ENCODE results near the gene TAGLN3.
A peak's percentile ranks its signal among the peaks of the same experiment; 100 is the strongest.

TAGLN3 gene

DNA sequence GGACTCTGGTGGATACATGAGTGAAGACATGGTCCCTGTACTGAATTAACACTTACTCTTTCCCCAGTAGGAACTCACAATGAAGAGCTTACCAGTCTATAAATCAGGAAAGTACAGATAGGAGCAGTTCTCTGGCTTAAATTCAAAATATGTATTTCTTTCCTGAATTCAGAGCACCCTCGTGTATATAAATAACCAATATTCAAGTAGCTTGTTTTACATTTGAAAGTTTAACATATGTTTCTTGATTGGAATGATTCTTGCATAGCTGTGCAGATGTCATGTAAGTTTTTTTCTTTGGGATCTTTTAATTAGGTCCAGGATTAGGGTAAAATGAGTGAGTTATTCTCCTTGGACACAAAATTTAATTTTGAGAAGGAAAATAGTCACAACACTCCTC, 21.0 kb downstream of the TAGLN3 start:
- Mint-ChIP-seq H3K36me3 (ENCODE audit: low read depth) (no peaks in the 10 kb centered on the region), H3K27me3 (ENCODE audit: low read depth) (no peaks in the 10 kb centered on the region), H3K4me3 (no peak overlapping the region), H3K9me3 (peaks cover 8% of the 10 kb centered on the region), H3K4me1 (no peaks in the 10 kb centered on the region), H3K27ac (no peak overlapping the region)
- TF ChIP-seq, protein P1, sequence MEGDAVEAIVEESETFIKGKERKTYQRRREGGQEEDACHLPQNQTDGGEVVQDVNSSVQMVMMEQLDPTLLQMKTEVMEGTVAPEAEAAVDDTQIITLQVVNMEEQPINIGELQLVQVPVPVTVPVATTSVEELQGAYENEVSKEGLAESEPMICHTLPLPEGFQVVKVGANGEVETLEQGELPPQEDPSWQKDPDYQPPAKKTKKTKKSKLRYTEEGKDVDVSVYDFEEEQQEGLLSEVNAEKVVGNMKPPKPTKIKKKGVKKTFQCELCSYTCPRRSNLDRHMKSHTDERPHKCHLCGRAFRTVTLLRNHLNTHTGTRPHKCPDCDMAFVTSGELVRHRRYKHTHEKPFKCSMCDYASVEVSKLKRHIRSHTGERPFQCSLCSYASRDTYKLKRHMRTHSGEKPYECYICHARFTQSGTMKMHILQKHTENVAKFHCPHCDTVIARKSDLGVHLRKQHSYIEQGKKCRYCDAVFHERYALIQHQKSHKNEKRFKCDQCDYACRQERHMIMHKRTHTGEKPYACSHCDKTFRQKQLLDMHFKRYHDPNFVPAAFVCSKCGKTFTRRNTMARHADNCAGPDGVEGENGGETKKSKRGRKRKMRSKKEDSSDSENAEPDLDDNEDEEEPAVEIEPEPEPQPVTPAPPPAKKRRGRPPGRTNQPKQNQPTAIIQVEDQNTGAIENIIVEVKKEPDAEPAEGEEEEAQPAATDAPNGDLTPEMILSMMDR (IDR thresholded peaks at IDR 0.05; ENCODE audit: unreplicated experiment in 3 of 3), result no peak

GRCh38 chr3:112020674-112021085, 22.0 kb downstream of the TAGLN3 start:
- H3K27me3 Mint-ChIP-seq (ENCODE audit: low read depth), result no peaks in the 10 kb centered on the region
- no peak overlapping the region for H3K4me3 Mint-ChIP-seq
- H3K4me1 Mint-ChIP-seq, result no peaks in the 10 kb centered on the region
- peak overlapping the region in 2 of 3 experiments; percentile 48 to 49 for H3K27ac Mint-ChIP-seq
- TF ChIP-seq, protein P1 (IDR thresholded peaks at IDR 0.05; ENCODE audit: unreplicated experiment in 3 of 3), result no peak
- H3K9me3 Mint-ChIP-seq, result peaks cover 13% of the 10 kb centered on the region
- H3K36me3 Mint-ChIP-seq (ENCODE audit: low read depth), result no peaks in the 10 kb centered on the region

DNA sequence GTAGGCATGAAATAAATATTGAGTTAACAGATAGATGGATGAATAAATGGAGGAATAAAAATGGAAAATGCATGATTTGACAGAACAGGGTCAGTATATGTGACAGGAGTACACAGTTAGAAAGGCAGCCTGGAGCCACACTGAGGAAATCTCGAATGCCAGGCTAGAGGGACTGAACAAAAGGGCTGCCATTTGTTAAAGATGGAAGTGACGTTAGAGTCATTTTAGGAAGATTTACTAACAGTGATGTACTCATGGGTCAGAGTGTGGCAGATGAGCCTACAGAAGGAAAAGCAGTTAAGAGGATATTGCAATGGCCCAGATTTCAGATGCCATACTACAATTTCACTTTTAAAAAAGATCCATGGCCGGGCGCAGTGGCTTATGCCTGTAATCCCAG, 28.4 kb downstream of the TAGLN3 start:
- TF ChIP-seq, protein P1 (IDR thresholded peaks at IDR 0.05; ENCODE audit: unreplicated experiment in 3 of 3), result no peak
- H3K4me3 Mint-ChIP-seq, result no peak overlapping the region
- H3K27ac Mint-ChIP-seq, result no peak overlapping the region
- H3K4me1 Mint-ChIP-seq, result no peaks in the 10 kb centered on the region
- H3K27me3 Mint-ChIP-seq (ENCODE audit: low read depth), result no peaks in the 10 kb centered on the region
- no peaks in the 10 kb centered on the region for H3K36me3 Mint-ChIP-seq (ENCODE audit: low read depth)
- peaks cover 6% of the 10 kb centered on the region for H3K9me3 Mint-ChIP-seq

DNA sequence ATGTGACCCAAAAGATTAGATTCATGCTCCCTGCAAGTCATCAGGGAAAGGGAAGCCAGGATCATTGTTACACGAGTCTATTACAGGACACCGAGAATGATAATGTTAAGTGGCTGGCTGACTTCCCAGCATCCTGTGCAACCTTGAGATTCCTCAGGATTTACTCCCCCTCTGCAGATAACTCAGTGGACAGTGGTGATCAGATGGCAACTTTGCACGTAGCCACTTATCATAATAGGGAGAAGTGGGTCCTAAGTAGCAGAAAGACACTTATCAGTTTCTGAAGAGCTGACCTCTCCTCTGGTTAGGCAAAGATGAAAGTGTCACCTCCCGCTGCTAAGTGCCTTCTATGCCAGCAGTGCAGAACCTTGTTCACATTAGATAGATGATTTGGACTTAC, 29.1 kb downstream of the TAGLN3 start:
- peaks cover 10% of the 10 kb centered on the region for H3K9me3 Mint-ChIP-seq
- no peak overlapping the region for H3K4me3 Mint-ChIP-seq
- H3K27me3 Mint-ChIP-seq (ENCODE audit: low read depth), result no peaks in the 10 kb centered on the region
- no peaks in the 10 kb centered on the region for H3K36me3 Mint-ChIP-seq (ENCODE audit: low read depth)
- TF ChIP-seq, protein P1 (IDR thresholded peaks at IDR 0.05; ENCODE audit: unreplicated experiment in 3 of 3), result no peak
- H3K27ac Mint-ChIP-seq, result no peak overlapping the region
- no peaks in the 10 kb centered on the region for H3K4me1 Mint-ChIP-seq

GRCh38 chr3:112030901-112031300, 32.2 kb downstream of the TAGLN3 start:
- Mint-ChIP-seq H3K27me3 (ENCODE audit: low read depth) (no peaks in the 10 kb centered on the region), H3K9me3 (peaks cover 4% of the 10 kb centered on the region), H3K4me3 (no peak overlapping the region), H3K4me1 (no peaks in the 10 kb centered on the region), H3K27ac (no peak overlapping the region), H3K36me3 (ENCODE audit: low read depth) (no peaks in the 10 kb centered on the region)
- TF ChIP-seq, protein P1 (IDR thresholded peaks at IDR 0.05; ENCODE audit: unreplicated experiment in 3 of 3), result no peak

DNA sequence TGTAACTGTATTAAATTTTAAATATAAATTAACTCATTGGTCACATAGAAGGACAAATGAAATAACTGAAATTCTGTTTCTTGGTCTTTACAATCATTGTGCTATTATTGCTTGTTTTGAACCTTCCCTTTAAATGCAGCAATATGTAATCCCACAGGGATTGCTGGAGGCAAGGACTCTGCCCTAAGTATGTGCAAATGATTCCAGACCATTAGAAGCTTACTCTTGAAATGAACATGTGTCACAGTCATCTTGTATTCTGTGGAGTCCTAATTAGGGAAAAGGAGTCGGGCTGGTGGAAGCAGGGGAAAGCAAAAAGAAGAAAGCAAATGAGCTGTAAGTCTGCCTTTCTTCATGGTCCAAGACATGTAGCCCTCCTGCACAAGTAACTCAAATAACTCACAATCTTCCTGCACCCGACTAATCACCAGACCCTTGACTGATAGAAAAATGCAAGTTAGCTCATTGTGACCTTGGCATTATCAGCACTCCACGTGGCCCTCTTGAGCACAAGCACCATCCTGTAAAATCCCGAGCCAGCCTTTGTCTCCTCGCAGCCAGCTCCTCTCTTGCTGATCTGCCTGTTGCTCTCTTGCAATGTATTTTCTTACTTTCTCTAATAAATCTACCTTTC, 33.5 kb downstream of the TAGLN3 start:
- Mint-ChIP-seq H3K4me3 (no peak overlapping the region), H3K36me3 (ENCODE audit: low read depth) (no peaks in the 10 kb centered on the region), H3K9me3 (peaks cover 4% of the 10 kb centered on the region), H3K27me3 (ENCODE audit: low read depth) (no peaks in the 10 kb centered on the region), H3K4me1 (no peaks in the 10 kb centered on the region), H3K27ac (no peak overlapping the region)
- TF ChIP-seq, protein P1 (IDR thresholded peaks at IDR 0.05; ENCODE audit: unreplicated experiment in 3 of 3), result no peak
